GM20431 (cell line): ENCODE data around the gene PEPD.

Source experiments
- in situ Hi-C: fragments of 300-500 bp; cut with MseI, MboI; formaldehyde crosslinking; loops from one replicate; pipeline ENCODE4 v1.15.0; 2020; ENCODE audit warnings: low sequenced_read_pairs; ENCODE audit not compliant: unreplicated experiment

PEPD gene

GRCh38 chr19:33432015-33432414, 89.6 kb downstream of the PEPD start:
- in situ Hi-C loops: no loop called here

- in situ Hi-C loops: no loop called here
Observed at GRCh38 chr19:33430674-33431277, 90.8 kb downstream of the PEPD start.

- in situ Hi-C loops: loop anchor here (10.0 kb wide), 1 partner anchor 345 kb away; no protein-coding TSS in a partner anchor
Observed at GRCh38 chr19:33429891-33430673, 91.5 kb downstream of the PEPD start.

- in situ Hi-C loops: loop anchor here (10.0 kb wide), 1 partner anchor 346 kb away; no protein-coding TSS in a partner anchor
Observed at GRCh38 chr19:33428627-33429125, 92.9 kb downstream of the PEPD start.

- in situ Hi-C loops: loop anchor here (10.0 kb wide), 1 partner anchor 347 kb away; no protein-coding TSS in a partner anchor
Observed at GRCh38 chr19:33427801-33428626, 93.6 kb downstream of the PEPD start.

- in situ Hi-C loops: loop anchor here (10.0 kb wide), 1 partner anchor 348 kb away; no protein-coding TSS in a partner anchor
Observed at GRCh38 chr19:33426621-33427361, 94.8 kb downstream of the PEPD start.

- in situ Hi-C loops: loop anchor here (10.0 kb wide), 1 partner anchor 351 kb away; no protein-coding TSS in a partner anchor
Observed at GRCh38 chr19:33424181-33424580, 97.4 kb downstream of the PEPD start.

- in situ Hi-C loops: loop anchor here (10.0 kb wide), 1 partner anchor 352 kb away; no protein-coding TSS in a partner anchor
Observed at GRCh38 chr19:33422369-33423180, 99.0 kb downstream of the PEPD start.

- in situ Hi-C loops: loop anchor here (10.0 kb wide), 1 partner anchor 353 kb away; no protein-coding TSS in a partner anchor
Observed at GRCh38 chr19:33421368-33421767, 100.2 kb downstream of the PEPD start.

GRCh38 chr19:33420821-33421220, 100.8 kb downstream of the PEPD start:
- in situ Hi-C loops: loop anchor here (10.0 kb wide), 1 partner anchor 354 kb away; no protein-coding TSS in a partner anchor

GRCh38 chr19:33419788-33420130, 101.8 kb downstream of the PEPD start:
- in situ Hi-C loops: loop anchor here (10.0 kb wide), 2 partner anchors 185 to 355 kb away; no protein-coding TSS in a partner anchor

GRCh38 chr19:33418871-33419787, 102.5 kb downstream of the PEPD start:
- in situ Hi-C loops: loop anchor here (10.0 kb wide), 1 partner anchor 184 kb away; no protein-coding TSS in a partner anchor

- in situ Hi-C loops: loop anchor here (10.0 kb wide), 1 partner anchor 184 kb away; no protein-coding TSS in a partner anchor
Observed at GRCh38 chr19:33418461-33418860, 103.1 kb downstream of the PEPD start.

- in situ Hi-C loops: loop anchor here (10.0 kb wide), 1 partner anchor 183 kb away; no protein-coding TSS in a partner anchor
Observed at GRCh38 chr19:33417751-33418150, 103.8 kb downstream of the PEPD start.

GRCh38 chr19:33416307-33417215, 105.0 kb downstream of the PEPD start:
- in situ Hi-C loops: loop anchor here (10.0 kb wide), 1 partner anchor 182 kb away; no protein-coding TSS in a partner anchor
